Prostate gland (tissue), 2 donors: Measurements from ENCODE around the gene LAMA3.

ENCODE experiments used
- POLR2AphosphoS5 ChIP-seq: sonication (generic); formaldehyde crosslinking; IDR thresholded peaks from one replicate; pipeline ENCODE4 v1.6.1; 2017; ENCODE audit warnings: antibody characterized with exemption
- TF ChIP-seq, protein P1 (sequence below), 4 experiments: fragments of 200-600 bp in 2 of 4; fragments of 450-650 bp in 2 of 4; sonication (generic) in 2 of 4; IDR thresholded peaks; 1 replicate in 3 of 4; 2 replicates in 1 of 4; pipeline ENCODE4 v1.5.1; 2016 to 2019; ENCODE audit warnings: antibody characterized with exemption in 4 of 4, mild to moderate bottlenecking in 2 of 4, moderate library complexity in 2 of 4

DNA sequence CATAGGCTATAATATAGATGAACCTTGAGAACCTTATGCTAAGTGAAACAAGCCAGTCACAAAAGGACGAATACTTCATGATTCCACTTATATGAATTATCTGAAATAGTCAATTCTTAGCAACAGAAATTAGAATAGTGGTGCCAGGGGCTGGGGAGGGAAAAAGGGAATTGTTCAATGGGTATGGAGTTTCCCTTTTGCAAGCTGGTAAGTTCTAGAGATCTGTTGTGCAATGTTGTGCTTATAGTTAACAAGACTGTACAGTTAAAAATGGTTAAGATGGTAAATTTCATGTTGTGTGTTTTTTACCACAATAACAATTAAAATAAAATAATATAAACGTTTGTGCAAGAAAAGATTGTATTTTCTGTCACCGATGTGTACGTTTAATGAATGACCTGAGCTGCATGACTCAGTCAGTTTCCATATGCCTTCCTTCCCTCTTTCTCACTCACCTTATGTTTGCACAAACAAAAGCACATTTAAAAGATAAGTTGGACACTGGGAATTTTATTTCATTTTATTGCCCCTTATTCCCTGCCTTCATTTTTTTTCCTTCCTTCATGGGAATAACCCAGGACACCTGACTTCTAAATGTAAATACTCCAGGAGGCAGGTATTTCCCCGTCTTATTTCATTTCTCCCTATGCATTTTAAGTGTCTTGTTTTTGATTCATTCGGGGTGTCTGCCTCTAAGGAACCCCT is 181.6 kb downstream of the LAMA3 start:
- TF ChIP-seq, protein P1, sequence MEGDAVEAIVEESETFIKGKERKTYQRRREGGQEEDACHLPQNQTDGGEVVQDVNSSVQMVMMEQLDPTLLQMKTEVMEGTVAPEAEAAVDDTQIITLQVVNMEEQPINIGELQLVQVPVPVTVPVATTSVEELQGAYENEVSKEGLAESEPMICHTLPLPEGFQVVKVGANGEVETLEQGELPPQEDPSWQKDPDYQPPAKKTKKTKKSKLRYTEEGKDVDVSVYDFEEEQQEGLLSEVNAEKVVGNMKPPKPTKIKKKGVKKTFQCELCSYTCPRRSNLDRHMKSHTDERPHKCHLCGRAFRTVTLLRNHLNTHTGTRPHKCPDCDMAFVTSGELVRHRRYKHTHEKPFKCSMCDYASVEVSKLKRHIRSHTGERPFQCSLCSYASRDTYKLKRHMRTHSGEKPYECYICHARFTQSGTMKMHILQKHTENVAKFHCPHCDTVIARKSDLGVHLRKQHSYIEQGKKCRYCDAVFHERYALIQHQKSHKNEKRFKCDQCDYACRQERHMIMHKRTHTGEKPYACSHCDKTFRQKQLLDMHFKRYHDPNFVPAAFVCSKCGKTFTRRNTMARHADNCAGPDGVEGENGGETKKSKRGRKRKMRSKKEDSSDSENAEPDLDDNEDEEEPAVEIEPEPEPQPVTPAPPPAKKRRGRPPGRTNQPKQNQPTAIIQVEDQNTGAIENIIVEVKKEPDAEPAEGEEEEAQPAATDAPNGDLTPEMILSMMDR (IDR thresholded peaks at IDR 0.05), result no peak
- TF ChIP-seq POLR2AphosphoS5, result no peak
